Activated naive CD4-positive, alpha-beta T cell treated with anti-CD3 and anti-CD28 coated beads, Interleukin-2, amount 50 U/mL, for 16 hours (primary cell): Measurements from ENCODE around the gene CAND2.

Experiments
- DNase-seq: peaks from one replicate; pipeline ENCODE4 v3.0.0-alpha.2; 2020

Gene CAND2

DNA sequence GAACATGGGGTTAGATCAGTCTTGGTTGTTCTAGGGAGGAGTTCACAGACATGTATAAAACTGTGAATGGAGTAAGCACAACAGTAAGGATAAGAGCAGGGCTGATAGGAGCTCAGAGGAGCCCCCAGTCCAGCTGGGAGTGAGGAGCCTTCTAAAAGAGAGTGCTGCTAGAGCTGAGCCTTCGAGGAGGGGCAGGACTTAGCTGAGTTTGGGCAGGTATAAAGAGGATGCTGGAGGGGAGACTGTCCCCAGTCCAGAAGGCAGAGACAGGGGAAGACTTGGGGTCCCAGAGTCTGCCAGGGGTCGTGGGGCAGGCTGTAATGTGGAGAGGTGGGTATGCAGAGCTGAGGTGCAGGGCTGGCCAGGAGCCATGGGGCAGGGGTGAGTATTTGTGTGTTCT is 12.1 kb downstream of the CAND2 start:
- DNase-seq, result no peak

DNA sequence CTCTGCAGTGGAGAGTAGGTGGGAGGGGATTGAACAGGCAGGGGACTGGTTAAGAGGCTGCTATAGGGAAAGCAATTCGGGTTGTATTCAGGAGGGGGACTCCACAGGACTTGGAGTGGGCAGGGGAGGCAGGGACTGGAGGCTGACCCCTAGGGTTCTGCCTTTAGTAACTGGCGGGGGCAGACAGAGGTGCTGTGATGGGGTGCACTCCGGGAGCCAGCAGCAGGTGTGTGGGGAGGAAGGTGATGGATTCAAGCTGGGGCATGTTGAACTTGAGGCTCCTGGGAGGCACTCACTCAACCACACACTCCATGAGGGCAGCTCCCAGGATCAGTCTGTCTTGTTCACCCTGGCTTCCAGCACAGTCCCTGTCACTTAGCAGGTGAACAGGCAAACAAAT is 12.5 kb downstream of the CAND2 start:
- no peak for DNase-seq

DNA sequence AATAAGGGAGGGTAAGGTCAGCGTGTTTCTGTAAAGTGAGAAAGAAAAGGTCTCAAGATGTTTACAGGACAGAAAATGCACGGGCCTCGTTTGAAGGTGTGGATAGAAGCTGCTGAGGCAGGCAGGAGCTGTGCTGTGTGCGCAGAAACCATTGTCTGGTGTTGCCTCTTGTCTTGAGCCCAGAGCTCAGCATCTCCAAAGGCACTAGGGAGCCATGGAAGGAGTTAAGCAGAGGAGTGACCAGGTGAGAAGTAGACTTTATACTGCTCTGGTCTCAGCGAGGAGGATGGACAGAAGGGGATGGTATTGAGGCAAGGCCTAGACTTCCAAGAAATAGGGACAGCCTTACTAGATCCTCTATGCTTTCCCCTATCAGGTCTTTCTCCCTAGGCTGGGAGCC is 13.0 kb downstream of the CAND2 start:
- no peak for DNase-seq

DNA sequence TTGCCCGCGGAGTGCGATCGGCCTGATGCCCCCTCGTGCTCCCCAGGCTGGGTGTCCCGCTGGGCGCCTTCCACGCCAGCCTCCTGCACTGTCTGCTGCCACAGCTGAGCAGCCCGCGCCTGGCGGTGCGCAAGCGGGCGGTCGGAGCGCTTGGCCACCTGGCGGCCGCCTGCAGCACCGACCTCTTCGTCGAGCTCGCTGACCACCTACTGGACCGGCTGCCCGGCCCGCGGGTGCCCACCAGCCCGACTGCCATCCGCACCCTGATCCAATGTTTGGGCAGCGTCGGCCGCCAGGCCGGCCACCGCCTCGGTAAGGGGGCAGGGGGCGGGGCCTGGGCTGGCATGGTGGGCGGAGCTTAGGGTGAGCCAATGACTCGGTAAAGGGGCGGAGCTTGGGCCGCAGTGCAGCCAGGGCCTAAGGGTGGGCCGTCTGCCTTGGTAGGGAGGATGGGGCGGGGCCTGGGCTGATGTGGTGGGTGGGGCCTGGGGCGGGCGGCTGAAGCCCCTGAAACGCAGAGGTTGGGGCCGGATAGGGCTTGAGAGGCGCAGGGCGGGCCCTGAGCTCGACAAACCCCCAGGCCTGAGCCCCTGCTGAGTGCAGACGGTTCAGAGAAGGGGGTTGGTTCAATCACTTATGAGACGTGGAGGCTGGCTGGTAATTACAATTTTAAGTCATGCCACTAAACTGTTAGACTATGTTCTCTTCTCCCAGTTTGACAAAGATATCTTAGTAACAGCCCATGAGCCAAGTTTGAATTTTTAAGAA is 13.7 kb downstream of the CAND2 start:
- DNase-seq, result peak; percentile 95

DNA sequence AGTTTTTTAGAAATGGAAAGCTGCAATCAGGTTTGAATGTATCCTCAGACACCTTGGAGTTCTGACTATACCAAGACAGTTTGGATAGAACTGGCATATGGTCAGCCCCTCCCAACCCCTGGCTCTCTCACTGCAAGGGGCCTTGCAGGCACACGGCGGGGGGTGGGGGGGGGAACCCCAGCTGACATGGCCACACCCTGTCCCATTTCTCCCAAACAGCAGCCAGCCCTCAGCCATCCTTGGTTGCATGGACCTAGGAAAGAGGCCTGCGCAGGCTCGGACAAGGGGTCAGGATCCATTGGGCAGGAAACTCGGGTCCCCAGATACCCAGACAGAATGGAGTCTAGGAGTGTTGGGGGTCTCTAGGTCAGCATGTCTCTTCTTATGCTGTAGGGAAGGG is 14.5 kb downstream of the CAND2 start:
- DNase-seq, result no peak

DNA sequence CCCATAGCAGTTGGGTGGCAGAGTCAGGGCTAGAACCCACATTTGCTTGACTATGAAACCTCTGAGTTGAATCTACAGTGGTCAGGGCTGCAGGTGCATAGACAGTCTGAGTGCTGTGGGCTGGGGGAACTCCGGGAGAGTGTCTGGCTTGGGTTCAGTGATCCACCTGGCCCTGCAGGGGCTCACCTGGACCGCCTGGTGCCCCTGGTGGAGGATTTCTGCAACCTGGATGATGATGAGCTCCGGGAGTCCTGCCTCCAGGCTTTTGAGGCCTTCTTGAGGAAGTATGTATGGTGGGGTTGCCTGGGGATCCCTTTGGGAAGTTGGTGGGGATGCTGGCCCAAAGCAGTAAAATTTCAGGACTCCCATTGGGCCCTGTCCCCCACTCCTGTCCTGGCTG is 16.3 kb downstream of the CAND2 start:
- DNase-seq, result no peak

DNA sequence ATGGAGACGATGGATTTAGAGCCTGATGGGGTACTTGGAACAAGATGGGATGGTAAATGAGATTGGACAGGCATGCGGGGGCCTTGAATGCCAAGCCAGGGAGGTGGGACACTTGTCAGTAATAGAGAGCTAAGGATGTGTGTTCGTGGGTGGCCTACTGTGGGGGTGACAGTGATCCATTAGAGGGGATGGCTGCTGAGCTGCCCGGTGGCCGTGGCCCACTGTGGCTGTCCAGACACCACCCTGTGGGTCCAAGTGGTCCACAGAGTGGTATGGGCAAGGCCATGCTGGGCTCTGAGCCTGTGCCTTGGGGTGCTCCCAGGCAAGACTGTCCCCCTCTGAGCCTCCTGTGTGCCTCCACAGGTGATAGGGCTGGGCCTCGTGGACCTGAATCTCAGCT is 17.5 kb downstream of the CAND2 start:
- no peak for DNase-seq

DNA sequence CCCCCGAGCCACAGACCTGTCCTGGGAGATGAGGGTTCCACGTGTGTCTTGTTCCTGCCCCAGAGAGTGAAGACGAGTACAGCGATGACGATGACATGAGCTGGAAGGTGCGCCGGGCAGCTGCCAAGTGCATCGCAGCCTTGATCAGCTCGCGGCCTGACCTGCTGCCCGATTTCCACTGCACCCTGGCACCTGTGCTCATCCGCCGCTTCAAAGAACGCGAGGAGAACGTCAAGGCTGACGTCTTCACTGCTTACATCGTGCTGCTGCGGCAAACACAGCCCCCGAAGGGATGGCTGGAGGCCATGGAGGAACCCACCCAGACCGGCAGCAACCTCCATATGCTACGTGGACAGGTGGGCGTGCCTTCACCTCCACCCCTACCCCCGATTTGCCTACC is 18.6 kb downstream of the CAND2 start:
- DNase-seq, result no peak

DNA sequence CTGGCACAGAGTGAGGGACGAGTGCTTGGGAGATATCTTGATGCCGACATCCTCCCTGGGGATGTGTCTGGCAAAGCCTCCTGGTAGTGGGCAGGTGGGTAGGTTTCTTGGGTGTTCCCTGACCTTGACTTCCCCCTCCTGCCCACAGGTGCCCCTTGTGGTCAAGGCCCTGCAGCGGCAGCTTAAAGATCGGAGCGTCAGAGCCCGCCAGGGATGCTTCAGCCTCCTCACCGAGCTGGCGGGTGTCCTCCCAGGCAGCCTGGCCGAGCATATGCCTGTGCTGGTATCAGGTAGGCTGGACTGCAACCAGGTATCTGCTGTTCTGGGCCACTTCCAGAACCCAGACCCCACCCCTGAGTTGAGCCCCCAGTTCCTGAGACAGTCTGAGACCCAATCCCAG is 19.2 kb downstream of the CAND2 start:
- DNase-seq, result no peak

DNA sequence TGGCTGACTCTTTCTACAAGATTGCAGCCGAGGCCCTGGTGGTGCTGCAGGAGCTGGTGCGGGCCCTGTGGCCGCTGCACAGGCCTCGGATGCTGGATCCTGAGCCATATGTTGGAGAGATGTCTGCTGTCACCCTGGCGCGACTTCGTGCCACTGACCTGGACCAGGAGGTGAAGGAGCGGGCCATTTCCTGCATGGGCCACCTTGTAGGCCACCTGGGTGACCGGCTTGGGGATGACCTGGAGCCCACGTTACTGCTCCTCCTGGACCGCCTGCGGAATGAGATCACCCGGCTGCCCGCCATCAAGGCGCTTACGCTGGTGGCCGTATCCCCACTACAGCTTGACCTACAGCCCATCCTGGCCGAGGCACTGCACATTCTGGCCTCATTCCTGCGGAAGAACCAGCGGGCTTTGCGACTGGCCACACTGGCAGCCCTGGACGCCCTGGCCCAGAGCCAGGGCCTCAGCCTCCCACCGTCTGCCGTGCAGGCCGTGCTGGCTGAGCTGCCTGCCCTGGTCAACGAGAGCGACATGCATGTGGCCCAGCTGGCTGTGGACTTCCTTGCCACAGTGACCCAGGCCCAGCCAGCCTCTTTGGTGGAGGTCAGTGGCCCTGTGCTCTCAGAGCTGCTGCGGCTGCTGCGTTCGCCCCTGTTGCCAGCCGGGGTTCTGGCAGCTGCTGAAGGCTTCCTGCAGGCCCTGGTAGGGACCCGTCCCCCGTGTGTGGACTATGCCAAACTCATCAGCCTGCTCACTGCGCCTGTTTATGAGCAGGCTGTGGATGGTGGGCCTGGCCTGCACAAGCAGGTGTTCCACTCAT is 20.3 kb downstream of the CAND2 start:
- no peak for DNase-seq

DNA sequence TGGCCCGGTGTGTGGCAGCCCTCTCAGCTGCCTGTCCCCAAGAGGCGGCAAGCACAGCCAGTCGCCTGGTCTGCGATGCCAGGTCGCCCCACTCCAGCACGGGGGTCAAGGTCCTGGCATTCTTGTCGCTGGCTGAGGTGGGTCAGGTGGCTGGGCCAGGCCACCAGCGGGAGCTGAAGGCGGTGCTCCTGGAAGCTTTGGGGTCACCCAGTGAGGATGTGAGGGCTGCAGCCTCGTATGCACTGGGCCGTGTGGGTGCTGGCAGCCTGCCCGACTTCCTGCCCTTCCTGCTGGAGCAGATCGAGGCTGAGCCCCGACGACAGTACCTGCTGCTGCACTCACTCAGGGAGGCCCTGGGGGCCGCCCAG is 20.8 kb downstream of the CAND2 start:
- no peak for DNase-seq

DNA sequence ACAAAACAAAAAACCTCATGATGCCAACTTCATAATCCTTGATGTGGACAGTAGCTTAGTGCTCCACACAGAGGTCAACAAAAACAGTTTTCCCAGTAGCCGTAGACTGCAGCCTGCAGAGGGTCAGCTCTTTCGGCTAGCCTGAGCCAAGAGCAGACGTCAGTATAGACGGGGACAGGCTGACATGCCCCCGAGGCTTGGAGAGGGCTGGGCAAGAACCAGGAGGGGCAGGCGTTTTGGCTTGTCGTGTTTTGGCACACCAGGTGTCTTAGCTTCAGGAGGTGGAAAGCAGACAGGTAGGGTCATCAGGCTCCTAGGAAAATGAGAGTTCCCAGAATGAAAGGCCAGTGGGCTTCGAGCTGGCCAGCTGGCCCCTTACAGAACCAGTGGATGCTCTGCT is 21.8 kb downstream of the CAND2 start:
- DNase-seq, result no peak

DNA sequence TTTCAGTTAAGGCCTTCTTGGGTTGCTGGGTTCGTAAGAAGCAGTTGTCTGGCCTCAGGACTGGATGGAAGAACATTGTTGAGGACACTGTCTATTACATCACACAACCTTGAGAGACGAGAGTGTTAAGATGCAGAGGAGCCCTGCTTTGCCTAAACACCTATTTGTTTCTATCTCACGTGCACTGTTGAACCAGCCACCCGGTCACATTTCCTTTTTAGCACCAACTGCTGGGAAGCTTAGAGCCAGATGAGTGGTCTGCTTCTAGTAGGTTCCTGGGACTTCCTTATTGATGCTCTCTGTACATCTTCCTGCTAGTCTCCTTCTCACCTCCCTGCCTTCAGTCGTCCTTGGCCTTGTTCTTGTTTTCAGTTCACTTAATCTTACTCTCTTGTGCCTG is 22.3 kb downstream of the CAND2 start:
- DNase-seq, result no peak

DNA sequence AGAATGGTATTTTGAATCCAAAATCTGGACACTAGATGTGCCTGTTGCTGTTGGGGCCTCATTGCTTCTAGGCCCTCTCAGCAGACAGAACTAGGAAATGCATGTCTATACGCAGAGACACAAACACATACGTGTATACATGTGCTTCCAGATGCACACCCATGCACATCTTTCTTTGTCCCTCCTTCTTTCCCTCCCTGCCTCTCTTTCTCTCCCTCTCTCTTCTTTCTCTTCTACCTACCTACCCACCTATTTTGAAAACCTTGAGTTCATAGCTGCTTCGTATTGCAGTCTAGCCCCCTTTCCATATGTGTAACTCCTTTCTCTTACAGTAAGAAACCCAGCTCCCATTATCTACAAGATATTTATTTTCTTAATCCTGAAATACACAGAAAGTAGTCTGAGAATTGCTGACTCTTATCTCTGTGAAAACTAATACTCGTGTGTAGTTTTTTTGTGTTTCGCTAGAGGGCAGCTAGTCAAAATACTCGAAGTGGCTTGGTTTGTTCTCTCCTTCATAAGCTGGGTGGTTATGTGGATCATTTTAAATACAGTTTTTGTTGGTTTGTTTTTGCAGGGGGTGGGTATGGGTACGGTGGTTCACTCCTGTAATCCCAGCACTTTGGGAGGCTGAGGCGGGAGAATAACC is 26.4 kb downstream of the CAND2 start:
- no peak for DNase-seq

DNA sequence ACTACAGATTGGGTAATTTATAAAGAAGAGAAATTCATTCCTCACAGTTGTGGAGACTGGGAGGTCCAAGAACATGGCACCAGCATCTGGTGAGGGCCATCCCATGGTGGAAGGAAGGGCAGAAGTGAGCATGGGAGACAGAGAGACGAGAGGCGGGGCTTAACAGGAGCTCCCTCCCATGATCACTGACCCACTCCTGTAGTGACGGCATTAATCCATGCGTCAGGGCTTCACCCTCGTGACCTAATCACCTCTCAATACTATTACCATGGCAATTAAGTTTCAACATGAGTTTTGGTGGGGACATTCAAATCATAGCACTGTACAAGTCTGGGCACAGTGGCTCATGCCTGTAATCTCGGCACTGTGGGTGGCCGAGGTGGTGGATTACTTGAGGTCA is 27.8 kb downstream of the CAND2 start:
- DNase-seq, result no peak

DNA sequence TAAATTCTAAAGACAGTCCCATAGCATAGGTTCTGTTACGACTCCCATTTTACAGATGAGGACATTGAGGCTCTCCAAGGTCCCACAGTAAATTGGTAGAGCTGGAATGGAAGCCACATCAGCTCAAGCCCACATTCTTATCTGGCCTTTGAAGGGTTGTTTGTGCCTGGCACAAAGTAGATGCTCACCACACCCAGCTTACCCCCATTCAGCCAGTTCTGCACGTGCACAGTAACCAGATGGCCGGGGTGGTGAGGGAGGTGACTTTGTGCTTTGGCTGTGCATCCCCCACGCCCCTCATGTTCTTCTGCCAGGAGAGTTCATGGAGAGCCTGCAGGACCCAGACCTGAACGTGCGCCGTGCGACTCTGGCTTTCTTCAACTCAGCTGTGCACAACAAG is 28.7 kb downstream of the CAND2 start:
- no peak for DNase-seq

DNA sequence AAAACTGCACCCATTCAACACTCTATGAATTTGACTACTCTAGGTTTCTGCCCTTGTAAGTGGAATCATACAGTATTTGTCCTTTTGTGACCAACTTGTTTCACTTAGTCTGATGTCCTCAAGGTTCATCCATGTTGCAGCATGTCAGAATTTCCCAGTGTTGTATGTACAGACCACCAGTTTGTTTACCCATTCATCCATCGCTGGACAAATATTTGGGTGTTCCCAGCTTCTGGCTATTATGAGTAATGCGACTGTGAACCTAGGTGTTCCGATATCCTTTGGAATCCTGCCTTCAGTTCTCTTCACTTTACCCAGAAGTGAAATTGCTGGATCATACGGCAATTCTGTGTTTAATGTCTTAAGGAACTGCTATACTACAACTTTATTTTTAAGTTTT is 32.3 kb downstream of the CAND2 start:
- DNase-seq, result no peak

DNA sequence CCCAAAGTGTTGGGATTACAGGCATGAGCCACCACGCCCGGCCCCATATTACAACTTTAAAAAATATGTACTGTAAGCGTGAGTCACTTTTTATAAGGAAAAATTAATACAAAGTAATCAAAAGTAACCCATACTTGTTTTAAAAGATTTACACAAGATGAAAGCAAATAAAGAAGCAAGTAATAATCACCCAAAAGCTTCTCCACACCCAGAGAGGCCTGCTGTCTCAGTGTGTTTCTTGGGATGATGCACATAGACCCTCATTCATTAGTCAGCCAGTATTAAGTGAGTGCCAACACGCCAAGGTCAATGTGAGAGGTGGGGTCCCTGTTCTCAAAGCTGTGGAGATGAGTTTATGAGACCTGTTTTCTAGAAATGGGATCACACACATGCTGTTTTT is 32.9 kb downstream of the CAND2 start:
- DNase-seq, result no peak

DNA sequence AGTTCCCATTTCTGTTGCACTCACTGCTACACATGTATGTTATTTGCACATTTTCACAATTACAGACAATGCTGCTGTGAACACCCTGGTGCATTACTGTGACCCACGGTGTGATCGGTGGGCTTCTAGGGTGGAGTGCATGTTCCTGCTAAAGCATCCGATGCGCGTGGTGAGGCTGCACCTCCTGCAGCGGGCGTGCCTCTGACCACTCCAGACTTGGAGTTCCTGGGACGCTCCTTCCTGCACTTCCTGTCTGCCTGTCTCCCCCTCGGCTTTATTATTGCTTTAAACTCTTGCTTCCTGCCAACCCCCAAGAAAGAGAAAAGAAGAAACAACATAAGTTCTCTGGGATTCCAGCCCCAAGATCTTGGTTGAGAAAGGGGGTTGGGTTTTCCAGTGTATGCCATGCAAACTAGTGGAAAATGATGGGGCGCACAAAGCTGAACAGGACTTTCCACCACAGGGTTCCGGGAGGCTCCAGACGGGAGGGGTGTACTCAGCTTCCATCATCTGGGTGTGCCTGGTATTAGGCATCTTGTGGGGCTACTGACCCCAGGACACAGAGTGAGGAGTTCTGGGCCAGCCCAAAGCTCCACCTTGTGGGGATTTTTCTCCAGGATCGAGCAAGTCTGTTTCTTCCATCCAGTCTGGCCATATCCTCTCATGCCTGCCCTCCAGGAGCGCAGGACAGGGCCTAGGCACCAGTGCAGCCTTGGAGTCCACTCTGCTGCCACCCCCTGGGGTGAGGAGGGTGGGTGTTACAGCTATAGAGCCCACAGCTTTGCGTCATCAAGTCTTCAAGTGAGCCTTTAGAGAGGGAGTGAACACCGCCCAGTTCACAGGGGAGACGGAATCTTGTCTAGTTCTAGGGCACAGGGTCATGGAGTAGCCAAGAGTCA is 33.7 kb downstream of the CAND2 start:
- no peak for DNase-seq

DNA sequence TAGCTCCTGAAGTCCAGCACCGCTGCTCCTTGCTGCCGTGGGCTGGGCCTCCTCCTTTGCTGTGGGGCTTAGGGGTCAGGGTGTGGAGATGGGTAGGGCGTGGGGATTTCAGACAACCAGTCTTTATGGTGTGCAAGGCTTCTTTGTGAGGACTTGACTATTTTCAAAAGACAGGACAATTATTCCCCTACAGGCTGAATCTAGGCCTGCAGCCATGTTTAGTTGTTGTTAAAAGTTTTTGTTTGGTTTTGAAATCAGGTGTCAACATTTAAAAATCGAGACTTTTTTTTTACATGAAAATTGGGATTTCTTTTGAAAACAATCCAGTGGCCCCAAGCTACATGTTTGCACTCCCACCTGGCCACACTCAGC is 34.3 kb downstream of the CAND2 start:
- DNase-seq, result no peak

DNA sequence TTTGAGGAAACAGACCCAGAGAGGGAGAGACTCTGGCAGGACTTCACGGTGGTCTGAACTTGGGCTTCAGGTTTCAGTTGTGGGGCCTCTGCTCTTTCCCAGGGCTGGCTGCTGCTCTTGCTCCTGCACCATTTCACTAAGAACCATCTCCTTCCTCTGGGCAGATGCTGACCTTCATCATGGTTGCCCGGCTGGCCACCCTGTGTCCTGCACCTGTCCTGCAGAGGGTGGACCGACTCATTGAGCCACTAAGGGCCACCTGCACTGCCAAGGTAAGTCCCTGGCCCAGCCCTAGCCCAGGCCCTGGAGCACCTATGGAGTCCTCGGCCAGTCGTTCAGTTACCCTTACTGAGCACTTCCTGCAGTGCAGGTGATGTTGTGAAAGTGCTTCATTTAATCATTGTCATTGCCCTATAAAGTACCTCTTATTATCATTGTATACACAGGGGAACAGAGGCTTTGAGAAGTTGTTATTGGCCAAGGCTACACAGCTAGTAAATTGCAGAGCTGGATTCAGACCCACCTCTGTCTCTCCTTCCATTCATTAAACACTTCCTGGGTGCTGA is 34.9 kb downstream of the CAND2 start:
- no peak for DNase-seq

DNA sequence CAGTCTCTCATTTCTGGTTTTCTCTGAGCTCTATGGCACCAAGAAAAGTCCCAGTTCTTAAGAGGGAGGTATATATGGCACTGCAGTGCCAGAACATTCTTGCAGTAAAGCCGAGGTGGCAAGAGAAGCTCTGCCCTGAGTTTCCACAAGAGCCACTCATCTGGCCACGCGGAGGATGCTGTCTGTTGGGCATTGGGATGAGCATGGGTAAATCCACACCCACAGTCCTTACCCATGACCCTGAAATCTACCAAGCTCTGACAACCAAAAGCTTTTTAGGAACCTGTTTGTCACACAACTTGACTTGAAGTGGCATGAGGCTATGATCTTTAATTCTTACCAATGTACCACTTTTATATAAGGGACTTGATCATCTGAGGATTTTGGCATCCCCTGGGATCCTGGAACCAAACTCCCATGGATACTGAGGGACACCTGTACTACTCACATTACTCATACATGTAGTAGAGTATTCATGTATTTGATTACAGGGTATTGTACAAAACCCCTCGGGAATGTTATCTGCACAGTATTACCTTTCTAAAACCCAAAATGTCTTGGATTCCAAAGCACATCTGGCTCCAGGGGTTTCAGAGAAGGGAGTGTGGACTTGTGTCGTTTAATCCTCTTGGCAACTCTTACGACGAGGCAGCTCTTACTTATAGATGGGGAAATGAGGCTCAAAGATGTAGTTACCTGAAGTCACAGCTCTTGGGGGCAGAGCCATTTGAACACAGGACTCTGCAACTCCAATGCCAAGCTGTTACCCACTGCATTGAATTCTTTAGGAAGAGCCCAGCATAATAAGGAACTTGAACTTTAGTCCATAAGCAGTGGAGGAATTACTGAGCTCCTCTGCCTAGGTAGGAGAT is 36.1 kb downstream of the CAND2 start:
- DNase-seq, result no peak
